SK-N-SH (cell line): Measurements from ENCODE around the gene FMO1.

ENCODE experiments used
- CTCF ChIP-seq: fragments of 200-600 bp; sonication (generic); IDR thresholded peaks from 2 replicates; pipeline ENCODE4 v1.6.1; 2017; ENCODE audit warnings: antibody characterized with exemption, mild to moderate bottlenecking, moderate library complexity
- EP300 ChIP-seq, 2 experiments: IDR thresholded peaks; 2 replicates each; pipeline versions ENCODE4 v1.4.0 to v1.6.1; 2012; ENCODE audit warnings: borderline replicate concordance in 1 of 2, low read depth in 1 of 2, low read length in 1 of 2
- FOSL2 ChIP-seq: IDR thresholded peaks from 2 replicates; pipeline ENCODE4 v1.4.0; 2012; ENCODE audit warnings: low read depth, mild to moderate bottlenecking, moderate library complexity, borderline replicate concordance
- FOXM1 ChIP-seq: IDR thresholded peaks from 2 replicates; pipeline ENCODE4 v1.4.0; 2012; ENCODE audit warnings: low read depth, mild to moderate bottlenecking
- IRF3 ChIP-seq: fragments of 150-350 bp; IDR thresholded peaks from 2 replicates; pipeline ENCODE4 v1.6.1; 2016; ENCODE audit warnings: mild to moderate bottlenecking, low read depth, low read length
- JUND ChIP-seq: IDR thresholded peaks from 2 replicates; pipeline ENCODE4 v1.4.0; 2012
- MAX ChIP-seq: IDR thresholded peaks from 2 replicates; pipeline ENCODE4 v1.4.0; 2012; ENCODE audit warnings: low read depth
- POLR2AphosphoS5 ChIP-seq: IDR thresholded peaks from 2 replicates; pipeline ENCODE4 v1.6.1; 2012; ENCODE audit warnings: low read depth, low read length
- RAD21 ChIP-seq: IDR thresholded peaks from 2 replicates; pipeline ENCODE4 v1.6.1; 2012; ENCODE audit warnings: mild to moderate bottlenecking, low read length
- REST ChIP-seq: IDR thresholded peaks from 2 replicates; pipeline ENCODE4 v1.6.1; 2012; ENCODE audit warnings: mild to moderate bottlenecking, low read depth, low read length, moderate library complexity
- SIN3A ChIP-seq: IDR thresholded peaks from 2 replicates; pipeline ENCODE4 v1.6.1; 2012; ENCODE audit warnings: low read depth, mild to moderate bottlenecking, low read length, moderate library complexity, borderline replicate concordance
- TCF12 ChIP-seq: IDR thresholded peaks from 2 replicates; pipeline ENCODE4 v1.4.0; 2012
- YY1 ChIP-seq: IDR thresholded peaks from 2 replicates; pipeline ENCODE4 v1.4.0; 2012; ENCODE audit warnings: low read depth, mild to moderate bottlenecking

- no peak for TF ChIP-seq CTCF
- TF ChIP-seq POLR2AphosphoS5: no peak
- TF ChIP-seq SIN3A: no peak
- TF ChIP-seq FOSL2: no peak
- no peak for TF ChIP-seq EP300 (IDR thresholded peaks at IDR 0.05; ENCODE audit: borderline replicate concordance in 1 of 2, low read depth in 1 of 2, low read length in 1 of 2)
- TF ChIP-seq RAD21: no peak
- no peak for TF ChIP-seq MAX
- TF ChIP-seq IRF3: no peak
- no peak for TF ChIP-seq FOXM1
- peak; percentile 70; the same call in 1 of the 2 replicates for TF ChIP-seq TCF12
- TF ChIP-seq JUND: no peak
- TF ChIP-seq YY1: no peak
- no peak for TF ChIP-seq REST
These were observed 44.5 kb downstream of the FMO1 start for GRCh38 chr1:171292799-171293198.
